GM19193 (cell line): ENCODE results near the gene MRLN.

Source experiments
- POLR2A ChIP-seq: IDR thresholded peaks from 4 replicates; pipeline ENCODE4 v1.6.1; 2011; ENCODE audit not compliant: insufficient read depth, insufficient read length; ENCODE audit errors: extremely low read depth

Gene MRLN

DNA sequence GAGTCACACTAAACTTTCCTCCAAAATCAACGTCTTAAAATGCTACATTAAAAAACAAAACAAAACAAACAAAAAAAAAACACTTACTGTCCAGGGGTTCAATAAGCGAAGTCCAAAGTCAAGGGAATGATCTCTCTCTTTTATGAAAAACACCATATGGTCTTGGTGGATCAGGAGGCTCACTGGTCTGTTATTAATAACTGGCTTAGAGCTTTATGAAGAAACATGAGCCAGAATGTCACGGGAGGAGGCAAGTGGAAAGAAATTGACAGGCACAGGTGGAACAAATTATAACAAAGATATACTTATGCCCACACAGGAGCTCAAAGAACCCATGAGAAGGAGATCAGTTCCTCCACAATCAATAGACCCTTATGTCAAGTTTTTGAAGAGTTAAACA is at the start of gene MRLN:
TSS of gene MRLN (minus strand) at position 189 of the 400 bp plus-strand sequence.
- TF ChIP-seq POLR2A = no peak

DNA sequence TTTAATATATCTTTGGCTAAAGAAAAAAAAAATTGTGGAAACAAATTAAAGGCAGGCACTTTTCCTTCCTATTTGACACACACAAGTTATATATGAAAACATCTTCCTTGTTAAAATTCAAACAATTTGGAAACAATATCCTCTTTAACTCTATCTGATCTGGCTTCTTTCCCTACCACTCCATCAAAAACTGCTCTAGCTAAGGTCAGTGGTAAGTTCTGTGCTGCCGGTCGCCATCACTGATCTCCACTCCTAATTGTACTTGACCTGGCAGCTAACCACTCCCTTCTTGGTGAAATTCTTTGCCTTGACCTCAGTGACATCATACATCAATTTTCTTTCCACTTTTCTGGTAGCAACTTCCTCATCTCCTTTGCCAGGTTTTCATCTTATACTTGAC is 47.9 kb upstream of the MRLN start:
- no peak for TF ChIP-seq POLR2A

DNA sequence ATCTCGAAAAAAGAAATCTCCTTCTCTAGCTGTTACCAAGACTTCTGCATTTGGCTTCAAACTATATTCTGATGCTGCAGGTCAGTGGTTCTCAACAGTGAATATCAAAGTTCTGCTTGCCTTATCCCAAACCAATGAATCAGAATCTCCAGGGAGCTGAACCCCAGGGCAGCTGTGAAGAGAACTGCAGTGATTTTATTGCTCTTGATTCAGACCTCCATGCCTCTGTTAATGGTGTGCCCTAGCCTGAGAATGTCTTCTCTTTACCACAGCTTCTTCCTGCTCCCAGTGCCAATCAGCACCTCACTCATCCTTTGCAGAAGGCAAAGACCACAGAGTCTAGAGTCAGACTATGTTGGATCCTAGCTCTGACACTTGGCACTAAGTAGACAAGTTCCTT is 46.2 kb upstream of the MRLN start:
- TF ChIP-seq POLR2A = no peak

DNA sequence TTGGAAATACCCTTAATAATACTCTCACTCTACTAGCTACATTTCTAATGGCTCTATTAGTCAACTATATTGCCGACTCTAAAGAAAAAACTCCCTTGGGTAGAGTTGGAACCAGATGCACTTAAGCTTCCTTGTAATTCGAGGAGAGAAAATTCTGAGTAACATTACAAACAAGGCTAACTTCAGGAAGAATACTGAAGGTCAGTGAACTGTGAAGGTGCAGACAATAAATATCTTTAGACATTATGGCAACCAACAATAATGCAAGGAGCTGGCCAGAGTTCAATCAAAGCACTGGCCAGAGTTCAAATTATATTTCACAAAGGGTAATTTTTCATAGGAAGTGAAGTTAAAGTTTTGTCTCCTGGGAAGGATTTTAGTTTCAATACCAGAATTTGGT is 40.7 kb upstream of the MRLN start:
- no peak for TF ChIP-seq POLR2A

DNA sequence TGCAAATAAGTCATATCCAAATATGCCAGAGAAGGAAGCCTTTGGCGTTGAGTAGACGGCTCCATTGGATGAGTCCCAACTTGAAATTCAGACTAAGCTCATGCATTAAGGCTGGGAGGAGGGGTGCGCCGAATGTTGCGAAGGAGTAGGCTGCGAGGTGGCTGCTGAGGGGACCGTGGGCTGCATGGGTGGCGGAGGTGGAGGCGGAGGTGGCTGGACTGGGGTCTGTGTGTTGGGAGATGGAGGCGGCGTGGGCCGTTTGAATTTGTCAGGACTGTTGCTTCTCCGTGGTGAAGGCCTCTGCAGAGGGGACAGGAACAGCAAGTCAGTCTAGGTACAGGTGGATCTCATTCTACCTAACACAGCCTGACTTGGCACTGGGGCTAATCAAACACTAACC is 39.6 kb upstream of the MRLN start:
- no peak for TF ChIP-seq POLR2A

DNA sequence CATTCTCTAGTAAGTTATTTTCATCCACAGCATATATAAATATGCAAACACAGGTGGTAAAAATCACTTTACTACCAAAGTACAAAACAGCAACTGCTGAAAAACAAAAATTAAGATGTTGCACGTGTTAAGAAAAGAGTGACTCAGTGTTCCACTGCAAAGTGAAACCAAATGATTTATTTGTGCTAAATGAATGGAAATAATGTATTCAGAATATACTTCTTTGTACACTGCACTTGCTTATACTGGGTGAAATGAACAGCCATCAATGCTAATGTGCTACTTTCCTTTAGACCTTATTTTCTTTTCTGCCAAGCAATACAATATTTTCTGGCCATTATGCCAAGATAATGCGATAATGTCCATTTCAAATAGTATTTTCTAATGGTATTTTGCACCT is 38.3 kb upstream of the MRLN start:
- no peak for TF ChIP-seq POLR2A

DNA sequence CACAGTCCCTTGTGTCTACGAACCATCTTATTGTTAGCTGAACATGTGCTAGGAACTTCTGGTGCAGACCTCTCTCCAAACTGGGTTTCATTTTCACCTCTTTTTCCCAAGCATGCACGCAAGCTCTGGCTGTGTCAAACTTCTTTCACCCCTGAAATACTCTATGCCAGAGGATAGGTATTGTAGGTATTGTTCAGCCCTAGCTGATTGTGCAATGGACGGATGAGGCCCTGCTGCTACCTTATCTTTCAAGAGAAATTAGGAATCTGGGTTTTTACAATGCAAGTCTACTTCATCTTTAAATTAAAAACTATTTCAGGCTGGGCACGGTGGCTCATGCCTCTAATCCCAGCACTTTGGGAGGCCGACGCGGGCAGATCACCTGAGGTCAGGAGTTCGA is 28.3 kb upstream of the MRLN start:
- TF ChIP-seq POLR2A = no peak

DNA sequence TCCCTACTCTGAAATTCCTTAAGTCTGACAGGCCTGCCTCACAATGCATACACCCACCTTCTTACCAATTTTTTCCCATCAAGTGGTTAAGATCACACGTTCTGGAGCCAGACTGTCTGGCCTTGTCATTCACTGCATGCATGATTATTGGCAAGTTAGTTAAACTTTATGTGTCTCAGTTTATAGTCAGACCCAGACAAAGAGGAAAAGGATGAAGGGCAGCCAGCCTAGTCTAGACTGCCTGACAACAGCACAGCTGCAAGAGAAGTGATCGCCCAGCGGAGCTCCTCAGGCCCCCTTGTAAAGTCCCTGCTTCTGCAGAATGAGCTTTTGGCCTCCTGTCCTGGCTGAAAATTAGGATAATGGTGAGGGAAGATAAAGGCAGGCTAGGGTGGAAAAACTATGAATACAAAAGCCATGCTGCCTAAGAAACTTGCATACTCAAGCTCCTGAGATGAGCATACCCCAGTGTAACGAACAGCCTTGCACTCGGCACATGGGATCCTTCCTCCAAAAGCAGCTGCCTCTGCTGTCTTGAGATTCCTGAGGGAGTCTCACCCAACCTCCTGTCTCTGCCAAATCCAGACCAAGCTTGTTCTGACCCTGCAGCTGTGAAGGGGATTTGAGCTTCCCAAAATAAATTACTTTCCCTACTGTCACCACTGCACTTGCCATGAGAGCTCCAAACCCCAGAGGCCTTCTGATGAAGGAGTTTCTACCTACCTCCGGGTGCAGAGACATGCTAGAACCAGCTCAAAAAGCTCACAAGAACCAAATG is 26.7 kb upstream of the MRLN start:
- TF ChIP-seq POLR2A = no peak

DNA sequence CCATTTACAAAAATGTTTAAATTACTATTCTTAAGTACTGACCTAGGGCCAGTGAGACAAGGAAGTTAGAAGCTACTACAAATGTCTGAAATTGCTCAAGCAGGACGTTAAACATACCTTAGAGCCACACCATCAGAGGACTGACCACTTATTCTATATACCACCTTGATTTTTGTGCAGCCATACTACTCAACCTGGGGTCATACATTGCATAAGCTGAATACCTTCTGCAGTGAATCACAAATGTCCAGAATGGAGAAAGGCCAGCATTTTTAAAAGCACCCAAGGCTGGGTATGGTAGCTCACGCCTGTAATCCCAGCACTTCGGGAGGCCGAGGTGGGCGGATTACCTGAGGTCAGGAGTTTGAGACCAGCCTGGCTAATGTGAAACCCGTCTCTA is 21.2 kb upstream of the MRLN start:
- TF ChIP-seq POLR2A = no peak

DNA sequence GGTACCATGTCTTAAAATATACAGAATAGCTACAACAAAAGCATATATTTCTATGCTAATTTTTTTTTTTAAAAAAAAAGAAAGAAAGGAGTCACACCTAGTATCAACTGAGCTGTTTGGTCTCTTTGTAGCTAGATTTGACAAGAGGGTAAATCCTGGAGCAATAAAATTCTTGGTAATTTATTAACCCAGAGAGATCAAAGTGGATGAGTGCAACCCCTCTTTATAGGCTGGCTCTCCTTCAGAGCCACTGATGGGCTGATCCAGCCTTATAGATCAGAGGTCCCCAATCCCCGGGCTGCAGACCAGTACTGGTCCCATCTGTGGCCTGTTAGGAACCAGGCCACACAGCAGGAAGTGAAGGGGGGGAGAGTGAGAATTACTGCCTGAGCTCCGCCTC is 19.8 kb upstream of the MRLN start:
- TF ChIP-seq POLR2A = no peak

DNA sequence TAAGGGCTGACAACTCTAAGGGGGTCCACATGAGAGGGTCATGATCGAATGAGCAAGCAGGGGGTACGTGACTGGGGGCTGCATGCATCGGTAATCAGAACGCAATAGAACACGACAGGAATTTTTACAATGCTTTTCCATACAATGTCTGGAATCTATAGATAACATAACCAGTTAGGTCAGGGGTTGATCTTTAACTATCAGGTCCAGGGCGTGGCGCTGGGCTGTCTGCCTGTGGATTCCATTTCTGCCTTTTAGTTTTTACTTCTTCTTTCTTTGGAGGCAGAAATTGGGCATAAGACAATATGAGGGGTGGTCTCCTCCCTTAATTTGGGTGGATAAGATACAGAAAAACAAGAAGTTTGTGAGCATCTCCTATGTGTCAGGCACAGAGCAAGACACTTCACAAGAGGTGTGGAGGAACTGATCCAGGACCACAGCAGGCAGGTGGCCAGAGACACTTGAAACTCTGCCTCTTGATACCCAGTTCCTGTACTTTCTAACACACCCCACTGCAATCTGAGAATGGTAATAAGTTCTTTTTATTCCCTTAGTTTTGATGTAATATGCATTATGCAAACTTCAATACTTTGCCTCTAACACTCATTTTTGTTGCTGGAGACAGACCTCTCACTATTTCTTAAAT is 18.0 kb upstream of the MRLN start:
- TF ChIP-seq POLR2A = no peak

DNA sequence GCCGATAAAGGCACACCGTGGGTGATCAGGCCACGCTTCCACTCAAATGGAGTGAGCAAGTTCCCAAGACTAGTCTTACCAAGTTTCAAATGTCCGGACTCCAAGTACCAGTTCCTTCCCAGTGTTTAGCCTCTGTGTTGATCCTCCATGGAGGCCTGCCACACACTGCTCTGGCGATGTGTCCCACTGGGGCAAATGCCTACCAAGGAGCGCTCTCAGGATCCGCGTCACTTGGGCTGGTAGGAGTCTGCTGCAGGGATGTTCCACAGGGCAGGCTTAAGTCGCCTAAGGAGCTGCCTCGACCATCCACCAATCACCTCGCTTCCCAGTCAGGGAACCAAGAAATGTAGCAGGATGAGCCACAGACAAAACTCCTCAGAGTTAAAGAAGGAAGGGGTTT is 17.4 kb upstream of the MRLN start:
- TF ChIP-seq POLR2A = no peak

DNA sequence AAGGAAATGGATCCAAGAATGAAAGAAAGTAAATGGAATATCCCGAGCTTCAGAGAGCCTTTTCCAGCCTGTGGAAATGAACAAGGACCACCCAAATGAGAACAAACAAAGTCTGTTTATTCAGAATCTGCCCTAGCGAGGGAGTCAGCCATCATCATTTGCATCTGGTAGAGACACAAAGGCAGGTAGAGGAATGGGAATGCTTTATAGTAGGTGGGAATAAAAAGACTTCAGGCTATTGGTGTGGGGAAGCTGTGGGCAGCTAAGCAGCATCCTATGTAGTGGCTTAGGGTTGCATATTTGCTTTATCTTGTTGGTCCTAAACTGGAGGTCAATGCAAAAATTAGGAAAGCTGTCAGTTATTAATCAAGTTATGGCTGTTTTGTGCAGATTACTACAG is 9.2 kb upstream of the MRLN start:
- TF ChIP-seq POLR2A = no peak

DNA sequence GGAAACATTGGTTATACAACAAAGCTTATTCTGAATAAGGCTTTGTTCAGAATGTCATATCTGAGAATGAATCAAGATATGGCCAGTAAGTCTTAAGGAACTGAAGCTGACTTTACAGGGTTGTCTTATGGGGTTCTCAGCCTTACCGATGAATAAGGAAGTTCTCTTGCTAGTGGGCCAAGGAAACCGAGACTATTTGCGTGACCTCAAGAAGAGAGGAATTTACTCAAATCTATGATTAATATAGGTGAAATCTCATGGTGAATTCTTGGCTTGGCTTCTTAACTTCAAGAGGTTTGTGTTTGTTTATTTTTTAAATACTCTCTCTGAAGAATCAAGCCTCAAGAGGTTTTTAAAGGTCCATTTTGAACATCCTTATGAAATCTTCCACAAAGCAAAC is 4.7 kb upstream of the MRLN start:
- no peak for TF ChIP-seq POLR2A

DNA sequence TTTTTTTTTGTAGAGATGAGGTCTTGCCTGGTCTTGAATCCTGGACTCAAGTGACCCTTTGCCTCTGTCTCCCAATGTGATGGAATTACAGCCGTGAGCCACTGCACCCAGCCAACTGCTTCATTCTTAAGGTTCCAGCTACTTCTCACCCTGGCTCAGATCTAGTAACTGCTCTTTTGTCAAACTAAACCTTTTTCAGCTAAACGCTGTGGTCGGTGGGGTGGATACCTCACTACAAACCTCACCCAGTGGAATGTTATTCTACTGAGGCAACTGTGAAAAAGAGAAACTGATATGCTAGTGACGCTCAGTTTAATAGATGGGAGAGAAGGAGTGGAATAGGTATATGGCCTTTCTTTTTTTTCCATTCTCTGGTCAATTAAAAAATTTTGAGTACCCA is 1.7 kb upstream of the MRLN start:
- no peak for TF ChIP-seq POLR2A

DNA sequence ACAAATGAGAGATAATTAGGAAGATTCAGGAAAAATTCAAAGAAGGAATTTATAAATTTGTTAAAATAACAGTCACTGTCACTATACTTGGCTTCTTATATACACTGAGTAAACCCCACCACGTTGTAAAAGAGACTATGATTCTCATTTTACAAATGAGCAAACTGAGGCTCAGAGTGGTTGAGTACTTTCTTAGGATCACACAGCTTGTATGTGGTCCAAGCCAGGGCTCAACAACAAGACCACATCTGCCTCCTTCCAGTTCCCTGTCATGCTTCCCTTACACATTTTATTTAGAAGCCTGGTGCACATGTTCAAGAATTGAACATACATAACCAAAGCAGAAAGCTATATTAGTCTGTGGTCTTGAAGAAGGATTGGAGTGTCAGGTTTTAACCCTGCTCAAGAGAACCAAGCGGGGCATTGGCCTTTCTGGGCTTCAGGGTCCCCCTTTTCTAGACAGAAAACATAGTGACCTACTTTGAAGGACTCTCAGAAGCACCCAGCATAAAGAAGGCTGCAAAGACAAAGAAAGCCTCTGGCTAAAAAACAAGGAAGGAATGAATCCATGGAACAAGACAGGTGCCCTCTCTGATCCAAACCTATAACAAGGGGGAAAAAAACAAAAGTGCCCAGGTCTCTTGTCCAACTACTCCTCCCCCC is 846 bp downstream of the MRLN start:
- no peak for TF ChIP-seq POLR2A
